Thyroid gland (tissue), 4 donors: ENCODE data around the gene ZBTB7A.

Experiments used
- CTCF ChIP-seq, 6 experiments: fragments of 200-600 bp in 3 of 6; fragments of 450-650 bp in 3 of 6; sonication (generic) in 3 of 6; IDR thresholded peaks; one replicate each; pipeline ENCODE4 v1.5.1; 2016 to 2019; ENCODE audit warnings: antibody characterized with exemption in 6 of 6, mild to moderate bottlenecking in 2 of 6, inconsistent platforms in 1 of 6, moderate library complexity in 1 of 6
- POLR2A ChIP-seq, 2 donors: fragments of 450-650 bp; IDR thresholded peaks; one replicate each; pipeline ENCODE4 v1.6.1; 2017; ENCODE audit warnings: antibody characterized with exemption in 2 of 2, mild to moderate bottlenecking in 2 of 2, moderate library complexity in 1 of 2

GRCh38 chr19:4087787-4088679 lies 21.3 kb upstream of the ZBTB7A start:
- TF ChIP-seq CTCF (IDR thresholded peaks at IDR 0.05) (no peak), POLR2A (IDR thresholded peaks at IDR 0.05) (no peak)
